CD4-positive, alpha-beta T cell (primary cell): ENCODE results near the gene ALOX15B. TPM values are rescaled to one million over a fixed set of nuclear protein-coding genes. Genes with fewer than 3 reads are reported as not detected.

Experiments used
- ATAC-seq: fragments of 200-7000 bp; cut with Tn5 transposase; one replicate; pipeline ENCODE4 v1.10.0; 2022; ENCODE audit warnings: mild to moderate bottlenecking; ENCODE audit not compliant: poor library complexity
- CTCF ChIA-PET: fragments of 350-600 bp; sonication (Branson Sonifier 250); formaldehyde crosslinking; loops from one replicate; lab custom pipeline; 2021; ENCODE audit warnings: antibody characterized with exemption, inconsistent platforms; lab: Charles Lee
- POLR2A ChIA-PET: fragments of 350-600 bp; sonication (Branson Sonifier 250); formaldehyde crosslinking; loops from one replicate; lab custom pipeline; 2021; ENCODE audit warnings: antibody characterized with exemption, inconsistent platforms; lab: Charles Lee
- DNase-seq, 14 experiments: peaks; one replicate each; pipeline ENCODE4 v3.0.0-alpha.2; 2013 to 2020; ENCODE audit warnings: mixed read lengths in 2 of 14
- H3K27ac ChIP-seq, 2 donors: one replicate each; pipeline versions ENCODE4 v1.5.1 to v1.7.0; 2013; ENCODE audit warnings: low read length in 2 of 2, low read depth in 1 of 2, mild to moderate bottlenecking in 1 of 2
- H3K27me3 ChIP-seq, 2 experiments: 1 replicate in 1 of 2; 2 replicates in 1 of 2; pipeline versions ENCODE4 v1.6.1 to v1.7.0; 2013; ENCODE audit warnings: low read length in 2 of 2, control low read depth in 1 of 2, mild to moderate bottlenecking in 1 of 2, moderate library complexity in 1 of 2; ENCODE audit not compliant: insufficient read depth in 2 of 2, control insufficient read depth in 1 of 2
- H3K36me3 ChIP-seq: one replicate; pipeline ENCODE4 v1.6.1; 2013; ENCODE audit warnings: low read length, control low read depth; ENCODE audit not compliant: insufficient read depth
- H3K4me1 ChIP-seq: one replicate; pipeline ENCODE4 v1.6.1; 2013; ENCODE audit warnings: low read length, control low read depth; ENCODE audit not compliant: insufficient read depth
- H3K4me3 ChIP-seq: one replicate; pipeline ENCODE4 v1.5.1; 2013; ENCODE audit warnings: mild to moderate bottlenecking, low read length, moderate library complexity
- H3K9me3 ChIP-seq, 2 experiments: 1 replicate in 1 of 2; 2 replicates in 1 of 2; pipeline versions ENCODE4 v1.6.1 to v1.7.0; 2013; ENCODE audit warnings: low read length in 2 of 2, mild to moderate bottlenecking in 2 of 2, control low read depth in 1 of 2, moderate library complexity in 1 of 2; ENCODE audit not compliant: control insufficient read depth in 1 of 2, insufficient read depth in 1 of 2
- H3K27ac Mint-ChIP-seq: one replicate; pipeline ENCODE4 v1.8.0; 2020; ENCODE audit warnings: mixed read lengths
- H3K27me3 Mint-ChIP-seq: one replicate; pipeline ENCODE4 v1.8.0; 2021; ENCODE audit warnings: mixed read lengths
- H3K36me3 Mint-ChIP-seq: one replicate; pipeline ENCODE4 v1.8.0; 2021; ENCODE audit warnings: low read depth, mixed read lengths
- H3K4me1 Mint-ChIP-seq: one replicate; pipeline ENCODE4 v1.8.0; 2021; ENCODE audit warnings: low read depth, mixed read lengths
- H3K4me3 Mint-ChIP-seq: one replicate; pipeline ENCODE4 v1.8.0; 2020; ENCODE audit warnings: mild to moderate bottlenecking, mixed read lengths
- H3K9me3 Mint-ChIP-seq: one replicate; pipeline ENCODE4 v1.8.0; 2020; ENCODE audit warnings: mixed read lengths
- intact Hi-C, 2 experiments: fragments of 100-400 bp; cut with DNase I in 1 of 2; cut with micrococcal nuclease in 1 of 2; formaldehyde crosslinking; loops; one replicate each; pipeline versions ENCODE4 v1.15.1 to v1.9.0; 2023 to 2025; cut with DNase I, micrococcal nuclease
- total RNA-seq, 174 experiments: library from RNA in 2 of 174; stranded (reverse) in 2 of 174; gene quantifications; one replicate each; pipeline ENCODE4 v1.2.3 and lab custom pipeline; 2021 to 2026
- TF ChIP-seq, protein P1 (sequence below): fragments of 200-600 bp; IDR thresholded peaks from one replicate; pipeline ENCODE4 v1.8.0; 2022; ENCODE audit warnings: antibody characterized with exemption, mild to moderate bottlenecking

ALOX15B gene
- total RNA-seq, 2 experiments from 2014 or later = not detected

DNA sequence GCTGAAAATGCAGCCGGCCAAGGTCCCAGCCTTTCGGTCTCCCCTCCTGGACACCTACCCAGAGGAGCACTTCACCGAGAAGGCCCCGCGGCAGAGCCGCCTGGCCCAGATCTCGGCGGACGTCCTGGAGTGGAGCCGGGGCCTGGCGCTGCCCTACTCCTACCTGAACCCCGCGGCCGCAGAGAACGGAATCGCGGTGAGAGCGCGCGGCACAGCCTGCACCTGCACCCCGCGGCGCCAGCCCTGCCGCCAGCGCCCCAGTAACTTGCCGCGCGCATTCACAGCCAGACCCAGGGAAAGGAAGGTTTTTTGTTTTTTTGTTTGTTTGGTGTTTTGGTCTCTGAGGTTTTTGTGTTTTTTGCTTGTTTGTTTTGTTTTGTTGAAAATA, 33.5 kb downstream of the ALOX15B start:
- ChIA-PET CTCF (no interaction called here), POLR2A (interaction anchor here (1.6 kb wide), 1 partner anchor 386 kb away, joined by 7 read pairs; no protein-coding TSS in a partner anchor)
- peaks cover 0 to 5% of the 10 kb centered on the region in 2 experiments for H3K9me3 ChIP-seq
- H3K4me3 ChIP-seq = peak overlapping the region; percentile 47
- no peaks in the 10 kb centered on the region for H3K9me3 Mint-ChIP-seq
- H3K27ac Mint-ChIP-seq = no peak overlapping the region
- H3K4me1 Mint-ChIP-seq = peaks cover 26% of the 10 kb centered on the region
- H3K4me3 Mint-ChIP-seq = peak overlapping the region; percentile 75
- H3K36me3 ChIP-seq = no peaks in the 10 kb centered on the region
- intact Hi-C loops = loop anchor here in 1 of 2 experiments (2.0 kb wide), 1 partner anchor 46 kb away; the partner anchor contains the start of gene ALOXE3
- H3K27ac ChIP-seq = no peak overlapping the region
- H3K27me3 ChIP-seq = peaks cover 27 to 39% of the 10 kb centered on the region in 2 experiments
- H3K4me1 ChIP-seq = peaks cover 24% of the 10 kb centered on the region
- H3K27me3 Mint-ChIP-seq = peaks cover 51% of the 10 kb centered on the region
- TF ChIP-seq, protein P1, sequence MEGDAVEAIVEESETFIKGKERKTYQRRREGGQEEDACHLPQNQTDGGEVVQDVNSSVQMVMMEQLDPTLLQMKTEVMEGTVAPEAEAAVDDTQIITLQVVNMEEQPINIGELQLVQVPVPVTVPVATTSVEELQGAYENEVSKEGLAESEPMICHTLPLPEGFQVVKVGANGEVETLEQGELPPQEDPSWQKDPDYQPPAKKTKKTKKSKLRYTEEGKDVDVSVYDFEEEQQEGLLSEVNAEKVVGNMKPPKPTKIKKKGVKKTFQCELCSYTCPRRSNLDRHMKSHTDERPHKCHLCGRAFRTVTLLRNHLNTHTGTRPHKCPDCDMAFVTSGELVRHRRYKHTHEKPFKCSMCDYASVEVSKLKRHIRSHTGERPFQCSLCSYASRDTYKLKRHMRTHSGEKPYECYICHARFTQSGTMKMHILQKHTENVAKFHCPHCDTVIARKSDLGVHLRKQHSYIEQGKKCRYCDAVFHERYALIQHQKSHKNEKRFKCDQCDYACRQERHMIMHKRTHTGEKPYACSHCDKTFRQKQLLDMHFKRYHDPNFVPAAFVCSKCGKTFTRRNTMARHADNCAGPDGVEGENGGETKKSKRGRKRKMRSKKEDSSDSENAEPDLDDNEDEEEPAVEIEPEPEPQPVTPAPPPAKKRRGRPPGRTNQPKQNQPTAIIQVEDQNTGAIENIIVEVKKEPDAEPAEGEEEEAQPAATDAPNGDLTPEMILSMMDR = no peak
- ATAC-seq (peak; percentile 27), DNase-seq (peak in 3 of 14 experiments; percentile 10 to 49 (median 41))
- no peaks in the 10 kb centered on the region for H3K36me3 Mint-ChIP-seq

DNA sequence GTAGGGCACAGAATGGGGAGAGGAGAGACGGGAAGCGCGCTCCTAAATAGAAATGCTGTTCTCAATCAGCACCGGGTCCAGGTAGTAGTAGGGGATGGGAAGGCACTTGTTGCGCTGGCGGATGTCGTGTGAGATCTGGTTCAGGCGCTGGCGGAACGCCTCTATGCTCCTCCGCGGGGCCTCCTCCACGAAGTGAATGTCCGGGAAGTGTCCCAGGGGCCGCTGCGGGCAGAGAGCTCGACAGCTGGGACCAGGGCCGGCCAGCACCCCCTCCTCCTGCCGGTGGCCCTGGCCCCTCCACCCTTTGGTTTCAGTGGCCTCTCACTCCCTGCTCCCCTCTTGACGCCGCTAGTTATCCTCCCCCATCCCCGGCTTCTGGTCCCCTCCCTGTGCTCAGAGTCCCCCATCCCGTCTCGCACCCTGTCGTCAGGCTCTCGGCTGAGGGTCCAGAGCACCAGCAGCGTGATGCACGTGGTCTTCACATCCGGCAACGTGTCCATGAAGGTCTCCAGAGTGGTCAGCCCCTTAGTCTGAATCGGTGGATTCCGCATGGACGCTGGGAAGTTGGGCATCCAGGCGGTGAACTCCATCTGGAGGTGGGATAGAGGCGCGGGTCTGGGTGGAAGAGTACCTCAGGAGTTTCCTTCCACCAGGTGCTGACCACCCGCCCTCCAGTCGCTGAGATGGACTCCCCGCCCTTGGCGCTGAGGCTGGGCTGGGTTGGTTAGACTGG, 34.0 kb downstream of the ALOX15B start:
- H3K27me3 Mint-ChIP-seq = peaks cover 48% of the 10 kb centered on the region
- TF ChIP-seq, protein P1 = no peak
- no peaks in the 10 kb centered on the region for H3K36me3 Mint-ChIP-seq
- ChIA-PET POLR2A (interaction anchor here (1.0 to 2.5 kb wide), 6 partner anchors 13 to 386 kb away, joined by 3 to 24 read pairs (median 6); partner anchors contain the start of genes ALOXE3, CTC1 and PFAS), CTCF (interaction anchor here (0.6 to 2.6 kb wide), 28 partner anchors 8 to 925 kb away, joined by 3 to 59 read pairs (median 4); partner anchors contain the start of genes ALOX12B, ALOXE3, AURKB and CNTROB)
- intact Hi-C loops = loop anchor here in 1 of 2 experiments (2.0 kb wide), 1 partner anchor 46 kb away; the partner anchor contains the start of gene ALOXE3
- Histone ChIP-seq H3K4me3 (peak overlapping the region; percentile 47), H3K4me1 (peaks cover 24% of the 10 kb centered on the region), H3K36me3 (no peaks in the 10 kb centered on the region), H3K27me3 (peaks cover 27 to 39% of the 10 kb centered on the region in 2 experiments), H3K27ac (no peak overlapping the region), H3K9me3 (peaks cover 0 to 5% of the 10 kb centered on the region in 2 experiments)
- peak in 13 of 14 experiments; percentile 16 to 66 (median 26) for DNase-seq
- no peaks in the 10 kb centered on the region for H3K9me3 Mint-ChIP-seq
- peak; percentile 48 for ATAC-seq
- peaks cover 26% of the 10 kb centered on the region for H3K4me1 Mint-ChIP-seq
- H3K4me3 Mint-ChIP-seq = peak overlapping the region; percentile 75
- H3K27ac Mint-ChIP-seq = peak overlapping the region; percentile 18

DNA sequence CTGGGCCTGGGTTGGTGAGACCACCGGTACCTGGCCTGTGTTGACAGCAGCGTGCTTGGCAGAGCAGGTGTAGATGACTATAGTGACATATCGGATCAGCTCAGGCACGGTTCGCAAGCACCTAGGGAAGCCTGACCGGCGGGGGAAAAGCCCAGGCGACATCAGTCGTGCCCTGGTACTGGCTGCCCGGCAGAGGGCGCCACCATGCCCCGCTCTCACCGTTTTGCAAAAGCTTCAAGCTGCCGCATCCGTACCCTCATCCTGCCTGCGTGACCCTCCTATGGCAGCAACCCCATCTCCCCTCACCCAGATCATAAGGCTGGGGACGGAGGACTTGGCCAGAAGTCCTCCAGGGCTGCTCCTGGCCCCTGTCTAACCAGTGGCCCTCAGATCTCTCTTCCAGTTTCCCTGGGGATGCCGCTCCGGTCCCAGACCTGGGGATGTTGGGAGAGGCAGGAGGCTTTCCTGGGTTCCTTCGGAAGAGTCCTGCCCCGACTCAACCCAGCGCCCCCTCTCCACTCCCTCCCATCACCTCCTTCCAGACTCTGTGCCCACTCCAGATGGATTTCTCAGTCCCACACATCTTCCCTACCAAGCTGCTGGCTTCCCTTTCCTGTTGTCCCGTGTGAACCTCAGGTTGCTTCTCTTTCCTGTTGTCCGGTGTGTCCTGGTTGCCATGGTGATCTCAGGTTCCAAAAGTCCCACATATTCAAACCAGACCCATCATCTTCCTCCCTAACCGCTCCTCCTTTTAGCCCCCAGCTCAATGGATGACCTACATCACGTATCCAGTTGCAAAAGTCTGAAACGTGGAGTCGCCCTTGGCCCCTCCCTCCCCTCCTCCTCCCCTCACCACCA, 35.0 kb downstream of the ALOX15B start:
- Histone ChIP-seq H3K27me3 (peaks cover 27 to 39% of the 10 kb centered on the region in 2 experiments), H3K27ac (no peak overlapping the region), H3K4me3 (peak overlapping the region; percentile 31), H3K9me3 (peaks cover 0 to 5% of the 10 kb centered on the region in 2 experiments), H3K4me1 (peaks cover 25% of the 10 kb centered on the region), H3K36me3 (no peaks in the 10 kb centered on the region)
- peak; percentile 75 to 95 (median 83) for DNase-seq
- no peaks in the 10 kb centered on the region for H3K9me3 Mint-ChIP-seq
- no peaks in the 10 kb centered on the region for H3K36me3 Mint-ChIP-seq
- ChIA-PET POLR2A (interaction anchor here (0.7 to 2.5 kb wide), 7 partner anchors 12 to 387 kb away, joined by 3 to 24 read pairs (median 5); partner anchors contain the start of genes ALOXE3, CTC1 and PFAS), CTCF (interaction anchor here (0.5 to 2.6 kb wide), 32 partner anchors 9 to 924 kb away, joined by 3 to 59 read pairs (median 4); partner anchors contain the start of genes ALOX12B, ALOXE3, AURKB and CNTROB)
- peak; percentile 94 for ATAC-seq
- H3K27me3 Mint-ChIP-seq = peaks cover 44% of the 10 kb centered on the region
- peak overlapping the region; percentile 87 for H3K4me3 Mint-ChIP-seq
- intact Hi-C loops = loop anchor here in 1 of 2 experiments (2.0 kb wide), 1 partner anchor 45 kb away; the partner anchor contains the start of gene ALOXE3
- peaks cover 26% of the 10 kb centered on the region for H3K4me1 Mint-ChIP-seq
- H3K27ac Mint-ChIP-seq = peak overlapping the region; percentile 18
- TF ChIP-seq, protein P1 = peak; percentile 91
